HG02870 (cell line): ENCODE data around the gene PRDM16.

ENCODE experiments used
- ATAC-seq: cut with Tn5 transposase; IDR thresholded peaks from one replicate; pipeline ENCODE4 v1.9.1; 2021; ENCODE audit warnings: mild to moderate bottlenecking, moderate library complexity; ENCODE audit not compliant: unreplicated experiment

The PRDM16 gene

GRCh38 chr1:3401585-3402257 is 332.7 kb downstream of the PRDM16 start:
- no peak for ATAC-seq

GRCh38 chr1:3402258-3403010 is 333.4 kb downstream of the PRDM16 start:
- no peak for ATAC-seq

GRCh38 chr1:3403011-3403345 is 334.0 kb downstream of the PRDM16 start:
- no peak for ATAC-seq

- ATAC-seq, result no peak
Observed at GRCh38 chr1:3403388-3404231, 334.6 kb downstream of the PRDM16 start.

- no peak for ATAC-seq
Observed at GRCh38 chr1:3404301-3404700, 335.3 kb downstream of the PRDM16 start.

GRCh38 chr1:3404801-3405200 is 335.8 kb downstream of the PRDM16 start:
- no peak for ATAC-seq

GRCh38 chr1:3405491-3405890 is 336.5 kb downstream of the PRDM16 start:
- ATAC-seq, result no peak

GRCh38 chr1:3405974-3406867 is 337.2 kb downstream of the PRDM16 start:
- no peak for ATAC-seq

GRCh38 chr1:3407021-3407420 is 338.0 kb downstream of the PRDM16 start:
- ATAC-seq, result no peak

GRCh38 chr1:3408751-3409266 is 339.8 kb downstream of the PRDM16 start:
- no peak for ATAC-seq

- no peak for ATAC-seq
Observed at GRCh38 chr1:3409366-3410141, 340.6 kb downstream of the PRDM16 start.

GRCh38 chr1:3410142-3410925 is 341.3 kb downstream of the PRDM16 start:
- no peak for ATAC-seq

GRCh38 chr1:3411806-3412205 is 342.8 kb downstream of the PRDM16 start:
- no peak for ATAC-seq

GRCh38 chr1:3412376-3412775 is 343.4 kb downstream of the PRDM16 start:
- no peak for ATAC-seq

GRCh38 chr1:3413975-3414710 is 345.1 kb downstream of the PRDM16 start:
- ATAC-seq, result no peak

- no peak for ATAC-seq
Observed at GRCh38 chr1:3415260-3416090, 346.5 kb downstream of the PRDM16 start.

GRCh38 chr1:3417082-3417739 is 348.2 kb downstream of the PRDM16 start:
- no peak for ATAC-seq
